HG03159 (cell line): ENCODE measurements around the gene FARS2.

Experiments used
- ATAC-seq: cut with Tn5 transposase; IDR thresholded peaks from one replicate; pipeline ENCODE4 v1.9.1; 2021; ENCODE audit warnings: mild to moderate bottlenecking, moderate library complexity; ENCODE audit not compliant: unreplicated experiment

The FARS2 gene

GRCh38 chr6:5522147-5522546 lies 260.8 kb downstream of the FARS2 start:
- ATAC-seq = no peak

DNA sequence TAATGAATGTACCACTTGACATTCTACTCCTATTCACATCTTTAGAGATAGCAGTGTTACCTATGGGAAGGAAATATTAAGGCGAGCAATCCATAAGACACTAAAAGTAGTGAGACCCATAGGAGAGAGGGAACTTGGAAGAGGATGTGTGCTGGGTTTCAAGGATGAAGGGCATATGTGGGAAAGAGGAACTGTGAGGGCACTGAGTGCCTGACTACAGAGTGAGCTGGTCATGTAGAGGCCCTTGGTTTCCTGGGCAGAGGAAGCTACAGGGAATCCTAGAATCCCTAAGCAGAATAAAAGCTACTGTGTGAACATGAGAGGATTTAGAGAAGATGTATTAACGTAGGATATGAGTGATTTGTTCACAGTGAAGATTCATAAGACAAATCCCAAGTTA lies 262.8 kb downstream of the FARS2 start:
- ATAC-seq = no peak

GRCh38 chr6:5525209-5525608 lies 263.9 kb downstream of the FARS2 start:
- no peak for ATAC-seq

DNA sequence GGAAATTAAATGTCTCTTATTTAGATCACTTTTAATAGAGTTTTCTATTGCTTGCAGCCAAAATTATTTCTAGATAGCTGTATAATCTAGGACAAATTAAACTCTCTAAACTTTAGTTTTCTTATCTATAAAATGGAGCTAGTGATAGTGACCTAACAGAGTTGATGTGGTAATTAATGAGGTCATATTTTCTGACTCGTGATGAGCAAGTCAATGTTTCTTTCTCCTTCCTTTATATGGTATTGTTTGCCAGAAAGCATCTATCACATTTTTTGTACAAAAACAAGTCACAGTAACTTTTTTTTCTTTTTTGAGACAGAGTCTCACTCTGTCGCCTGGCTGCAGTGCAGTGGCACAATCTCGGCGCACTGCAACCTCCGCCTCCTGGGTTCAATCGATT lies 267.7 kb downstream of the FARS2 start:
- no peak for ATAC-seq

GRCh38 chr6:5529733-5530132 lies 268.4 kb downstream of the FARS2 start:
- no peak for ATAC-seq

- no peak for ATAC-seq
Observed at GRCh38 chr6:5531161-5531560, 269.8 kb downstream of the FARS2 start.

DNA sequence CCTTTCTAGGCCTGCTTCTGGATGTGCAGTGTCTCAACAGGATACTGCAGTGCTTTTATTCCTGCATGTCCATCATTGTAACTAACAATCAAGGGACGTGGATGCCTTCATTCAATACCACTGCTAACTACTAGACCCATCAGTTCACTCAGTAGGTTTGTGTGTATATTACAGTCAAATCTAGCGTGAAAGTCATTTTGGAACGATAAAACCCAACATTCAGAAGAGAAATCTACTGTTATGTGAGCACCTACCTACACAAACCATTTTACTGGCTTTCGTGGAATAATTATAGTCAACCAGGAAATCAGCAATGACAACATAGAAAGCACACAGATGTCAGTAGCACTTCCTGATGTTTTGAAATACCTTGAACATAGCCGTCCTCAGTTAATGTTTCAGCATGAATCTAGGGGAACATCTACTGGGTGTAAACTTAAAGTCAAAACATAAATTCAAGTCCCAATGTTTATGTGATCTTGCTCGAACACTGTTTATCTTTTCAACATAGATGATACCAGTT lies 270.6 kb downstream of the FARS2 start:
- no peak for ATAC-seq

GRCh38 chr6:5532941-5533340 lies 271.6 kb downstream of the FARS2 start:
- no peak for ATAC-seq

DNA sequence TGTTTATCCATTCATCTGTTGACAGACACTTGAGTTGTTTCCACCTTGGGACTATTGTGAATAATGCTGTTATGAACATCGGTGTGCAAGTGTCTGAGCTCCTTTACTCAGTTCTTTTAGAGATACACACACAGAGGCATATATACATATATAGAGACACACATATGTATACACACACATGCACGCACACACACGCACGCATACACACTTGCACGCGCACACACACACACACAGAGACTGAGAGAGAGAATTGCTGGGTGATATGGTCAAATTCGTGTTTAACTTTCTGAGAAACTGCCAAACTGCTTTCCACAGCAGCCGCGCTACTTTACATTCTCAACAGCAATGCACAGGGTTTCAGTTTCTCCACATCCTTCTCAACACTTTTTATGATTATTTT lies 273.3 kb downstream of the FARS2 start:
- no peak for ATAC-seq

DNA sequence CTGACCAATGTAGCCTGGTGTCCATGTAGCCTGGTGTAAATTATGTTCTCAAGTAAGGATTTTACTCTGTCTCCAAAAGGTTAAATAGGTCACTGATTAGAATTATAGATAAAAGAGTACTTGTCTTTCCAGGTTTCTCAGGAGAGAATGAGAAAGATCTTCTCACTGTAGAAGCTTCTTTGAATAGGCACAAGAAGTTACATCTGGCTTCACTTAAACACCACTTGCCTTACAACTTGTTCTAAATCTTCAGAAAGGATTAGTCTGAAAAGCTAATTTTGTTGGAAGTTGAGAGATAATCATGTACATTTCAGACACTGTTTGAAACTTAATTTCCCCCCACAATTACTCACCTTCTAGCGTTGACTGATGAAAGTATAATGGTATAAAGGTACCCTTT lies 275.3 kb downstream of the FARS2 start:
- ATAC-seq = no peak

- no peak for ATAC-seq
Observed at GRCh38 chr6:5537132-5537531, 275.8 kb downstream of the FARS2 start.

DNA sequence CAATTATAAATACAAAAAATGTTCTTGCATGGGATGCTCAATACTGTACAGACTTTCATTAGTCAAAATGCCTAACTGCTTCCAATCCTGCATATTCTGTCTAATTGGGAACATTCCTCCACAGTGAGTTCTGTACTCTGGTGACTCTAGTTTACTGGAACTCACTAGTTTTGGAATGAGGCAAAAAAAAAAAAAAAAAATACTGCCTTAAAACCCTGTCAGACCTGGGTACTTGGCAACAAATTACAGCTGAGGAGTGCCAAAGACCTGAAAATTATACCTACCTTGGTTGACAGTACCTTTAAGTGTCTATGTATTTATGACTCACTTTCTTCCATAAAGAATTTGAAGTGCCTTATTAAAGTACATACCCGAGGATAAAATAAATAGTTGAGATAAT lies 276.7 kb downstream of the FARS2 start:
- ATAC-seq = no peak

DNA sequence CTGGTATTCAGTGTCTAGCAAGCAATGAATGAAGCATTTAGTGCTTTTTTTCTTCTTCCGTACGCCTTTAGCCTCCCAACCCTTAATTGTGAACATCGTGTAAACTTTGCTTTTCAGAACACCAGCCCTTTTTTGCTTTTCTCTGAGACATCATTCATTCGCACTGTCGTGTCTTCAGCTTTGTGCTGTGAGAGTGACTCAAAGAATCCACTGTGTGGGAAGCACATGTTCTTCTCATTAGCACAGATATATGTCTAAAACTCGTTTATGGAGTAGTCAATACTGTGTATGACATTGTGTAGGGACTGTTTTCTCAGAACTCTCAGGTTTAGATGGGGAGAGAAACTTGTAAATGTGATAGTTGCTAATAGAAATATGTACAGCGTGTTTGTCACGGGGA lies 279.1 kb downstream of the FARS2 start:
- ATAC-seq = no peak

- no peak for ATAC-seq
Observed at GRCh38 chr6:5541025-5541424, 279.7 kb downstream of the FARS2 start.

DNA sequence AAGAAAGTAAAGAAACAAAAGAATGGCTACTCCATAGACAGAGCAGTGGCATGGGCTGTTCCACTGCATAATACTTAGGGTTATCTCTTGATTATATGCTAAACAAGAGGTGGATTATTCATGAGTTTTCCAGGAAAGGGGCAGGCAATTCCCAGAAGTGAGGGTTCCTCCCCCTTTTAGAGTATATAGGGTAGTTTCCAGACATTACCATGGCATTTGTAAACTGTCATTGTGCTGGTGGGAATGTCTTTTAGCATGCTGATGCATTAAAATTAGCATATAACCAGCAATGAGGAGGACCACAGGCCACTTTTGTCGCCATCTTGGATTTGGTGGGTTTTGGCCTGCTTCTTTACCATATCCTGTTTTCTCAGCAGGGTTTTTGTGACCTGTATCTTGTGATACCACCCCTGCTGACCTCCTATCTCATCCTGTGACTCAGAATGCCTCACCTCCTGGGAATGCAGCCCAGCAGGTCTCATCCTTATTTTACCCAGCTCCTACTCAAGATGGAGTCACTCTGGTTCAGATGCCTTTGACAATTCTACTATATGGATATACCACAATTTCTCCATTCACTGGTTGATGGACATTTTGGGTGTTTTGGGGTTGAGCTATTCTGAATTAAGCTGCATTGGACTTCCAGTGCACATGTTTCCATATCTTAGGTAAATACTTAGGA lies 280.6 kb downstream of the FARS2 start:
- ATAC-seq = no peak

- no peak for ATAC-seq
Observed at GRCh38 chr6:5547556-5547955, 286.2 kb downstream of the FARS2 start.

DNA sequence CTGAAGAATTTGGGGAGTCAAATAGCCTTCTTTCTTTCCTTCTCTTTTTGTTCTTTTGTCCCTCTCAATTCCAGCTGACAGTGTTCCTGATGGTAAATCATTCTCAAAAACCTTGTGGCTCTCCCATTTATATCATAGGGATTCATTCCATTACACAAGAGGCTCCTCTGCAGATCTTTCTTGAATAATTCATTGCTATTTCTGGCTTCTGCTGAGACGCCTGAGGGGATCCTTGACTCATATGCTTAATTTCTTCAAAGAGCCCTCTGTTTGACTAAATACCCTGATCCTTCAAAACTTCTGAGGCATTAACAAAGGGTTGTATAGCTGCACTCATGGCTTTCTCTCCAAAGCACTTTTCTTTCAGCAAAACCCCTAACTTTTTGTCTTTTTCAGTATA lies 289.3 kb downstream of the FARS2 start:
- no peak for ATAC-seq

DNA sequence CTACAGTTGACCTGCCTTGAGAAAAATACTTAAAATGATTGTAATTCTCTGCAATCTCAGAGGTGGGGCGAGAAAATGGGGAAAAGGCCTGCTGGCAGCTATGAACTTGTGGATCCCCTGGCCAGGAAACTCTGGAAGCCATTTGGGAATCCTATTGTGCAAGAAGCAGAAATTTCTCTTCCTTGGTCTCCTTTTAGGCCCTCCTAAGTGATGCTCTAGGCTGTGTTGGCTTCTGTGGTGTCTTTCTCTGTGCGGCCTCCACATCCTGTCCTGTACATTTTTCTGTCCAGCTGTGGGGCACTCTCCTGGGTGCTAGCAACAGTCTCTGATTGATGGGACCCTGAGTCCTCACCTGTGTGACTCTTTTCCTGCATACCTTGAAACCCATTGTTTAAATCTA lies 290.9 kb downstream of the FARS2 start:
- ATAC-seq = no peak

DNA sequence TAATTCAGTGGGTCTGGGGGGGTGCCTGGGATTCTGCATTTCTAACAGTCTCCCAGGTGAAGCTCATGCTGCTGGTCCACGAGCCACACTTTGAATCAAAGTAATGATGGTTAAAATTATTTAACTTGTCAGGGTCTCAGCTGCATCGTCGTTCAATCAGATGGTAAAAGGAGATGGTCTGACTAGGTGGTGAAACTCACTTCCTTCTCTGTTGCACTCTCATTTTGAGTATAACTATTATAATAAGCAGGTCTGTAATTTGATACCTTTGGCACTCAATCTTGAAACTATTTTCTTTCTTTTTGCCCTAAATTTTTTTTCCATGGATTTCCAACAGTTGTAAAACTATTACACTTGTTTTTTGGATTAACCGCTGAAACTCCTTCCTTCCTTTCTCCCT lies 292.5 kb downstream of the FARS2 start:
- peak; percentile 49 for ATAC-seq

- ATAC-seq = no peak
Observed at GRCh38 chr6:5554226-5554625, 292.9 kb downstream of the FARS2 start.

DNA sequence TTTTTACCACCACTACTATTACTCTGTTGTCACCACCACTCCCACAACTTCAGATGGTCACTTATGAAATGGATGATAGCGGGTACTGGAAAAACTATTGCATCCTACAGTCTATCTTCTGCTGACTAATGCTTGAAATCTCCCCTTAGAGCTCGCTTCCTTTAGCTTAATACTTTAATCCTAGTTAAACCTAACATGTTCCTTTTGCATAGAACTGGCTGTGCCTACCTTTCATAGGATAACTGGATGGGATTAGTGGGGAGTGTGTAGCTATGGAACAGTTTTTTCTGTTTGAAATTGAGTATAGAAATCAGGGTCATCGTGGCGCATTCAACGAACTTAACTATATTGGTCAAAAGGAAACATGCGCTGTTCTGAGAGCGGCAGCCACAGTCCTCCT lies 294.7 kb downstream of the FARS2 start:
- no peak for ATAC-seq

DNA sequence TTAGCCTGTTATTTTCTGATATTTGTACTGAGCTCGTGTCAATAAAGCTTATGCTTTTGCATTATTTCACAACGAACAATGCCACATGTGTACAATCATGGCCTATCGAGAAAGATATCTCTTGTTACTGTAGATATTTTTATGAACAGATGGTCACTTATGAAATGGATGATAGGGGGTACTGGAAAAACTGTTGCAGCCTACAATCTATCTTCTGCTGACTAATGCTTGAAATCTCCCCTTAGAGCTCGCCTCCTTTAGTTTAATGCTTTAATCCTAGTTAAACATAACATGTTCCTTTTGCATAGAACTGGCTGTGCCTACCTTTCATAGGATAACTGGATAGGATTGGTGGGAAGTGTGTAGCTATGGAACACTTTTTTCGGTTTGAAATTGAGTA lies 296.2 kb downstream of the FARS2 start:
- no peak for ATAC-seq

DNA sequence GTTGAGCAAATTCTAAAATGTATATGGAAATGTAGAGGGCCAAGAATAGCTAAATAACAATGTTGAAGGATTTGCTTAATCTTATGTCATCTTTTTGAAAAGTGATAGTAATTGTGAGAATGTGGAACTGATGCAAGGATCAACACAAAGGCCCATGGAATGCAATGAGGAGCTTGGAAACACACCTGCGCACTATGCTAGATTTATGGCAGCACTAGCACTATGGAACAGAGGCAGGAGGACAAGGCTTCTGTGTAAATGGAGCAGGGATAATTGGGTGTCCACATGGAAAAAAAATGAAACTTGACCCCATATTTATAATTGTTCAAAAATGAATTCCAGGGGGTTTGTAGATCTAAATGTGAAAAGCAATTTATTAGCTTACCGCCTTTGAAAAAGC lies 298.3 kb downstream of the FARS2 start:
- ATAC-seq = no peak
